Posterior cingulate gyrus (tissue), 11 donors: Measurements from ENCODE around the gene ERICH6B.
A peak's percentile ranks its signal among the peaks of the same experiment; 100 is the strongest.

Source experiments
- DNase-seq, 10 donors: peaks; one replicate each; pipeline versions ENCODE4 v3.0.0 to v3.0.0-alpha.2; 2020 to 2021; ENCODE audit warnings: mixed read lengths in 3 of 10
- intact Hi-C: fragments of 100-400 bp; cut with DNase I; formaldehyde crosslinking; loops from one replicate; pipeline ENCODE4 v1.15.1; 2023

ERICH6B gene

GRCh38 chr13:45508776-45509175 lies 106.8 kb downstream of the ERICH6B start:
- no peak for DNase-seq
- intact Hi-C loops, result no loop called here

DNA sequence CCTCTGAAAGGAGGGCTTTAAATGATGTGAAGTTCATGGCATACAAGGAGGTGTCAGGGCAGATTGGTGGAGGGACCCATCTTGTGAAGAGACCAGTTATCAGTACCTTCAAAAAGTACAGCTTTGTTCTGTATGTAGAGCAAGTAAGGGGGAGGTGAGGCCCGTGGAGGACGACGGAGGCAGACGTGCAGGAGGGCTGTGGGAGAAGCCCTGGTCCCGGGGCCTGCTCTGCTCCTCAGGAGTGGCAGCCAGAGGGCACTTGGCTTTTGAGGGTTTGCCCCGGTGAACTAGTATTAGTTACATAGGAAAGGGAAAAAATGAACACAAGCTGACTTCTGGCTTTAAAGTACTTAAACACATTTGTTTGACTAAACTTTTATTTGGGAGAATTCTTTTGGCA lies 108.7 kb downstream of the ERICH6B start:
- intact Hi-C loops, result no loop called here
- peak in 1 of 10 donors; percentile 62 for DNase-seq

DNA sequence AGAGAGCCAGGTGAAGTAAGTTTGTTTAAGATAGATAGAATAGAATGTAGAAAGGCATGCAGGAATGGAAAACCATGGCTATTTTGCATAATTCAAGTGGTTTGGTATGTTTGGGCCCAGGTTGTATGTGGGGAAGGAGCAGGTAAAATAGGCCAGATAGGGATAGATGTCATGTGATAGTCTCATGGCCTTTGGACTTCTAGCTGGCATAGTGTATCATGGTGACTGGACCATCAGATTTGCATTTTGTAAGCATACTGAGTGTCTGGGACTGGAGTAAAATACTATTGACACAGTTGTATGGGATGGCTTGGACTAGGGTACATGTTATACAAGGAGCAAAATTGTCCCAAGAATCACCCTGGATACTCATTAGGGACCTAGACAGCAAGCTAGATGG lies 111.9 kb downstream of the ERICH6B start:
- DNase-seq, result no peak
- intact Hi-C loops, result no loop called here

DNA sequence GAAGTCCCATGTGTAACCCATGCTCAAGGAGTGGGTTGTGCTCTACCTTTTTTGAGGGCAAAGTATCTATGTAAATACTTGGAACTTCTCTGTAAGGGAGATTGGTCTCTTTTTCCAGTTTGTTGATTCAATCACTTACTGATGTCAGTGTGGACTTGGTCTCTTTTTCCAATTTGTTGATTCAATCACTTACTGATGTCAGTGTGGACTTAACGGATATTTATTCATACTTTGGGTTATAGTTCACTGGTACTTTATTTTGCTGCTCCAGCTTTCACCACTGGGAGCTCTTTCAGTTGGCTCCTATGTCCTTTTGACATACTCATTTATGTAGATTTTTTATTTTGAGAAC lies 114.4 kb downstream of the ERICH6B start:
- intact Hi-C loops, result no loop called here
- no peak for DNase-seq

GRCh38 chr13:45500492-45501174 lies 114.9 kb downstream of the ERICH6B start:
- DNase-seq, result no peak
- intact Hi-C loops, result no loop called here

DNA sequence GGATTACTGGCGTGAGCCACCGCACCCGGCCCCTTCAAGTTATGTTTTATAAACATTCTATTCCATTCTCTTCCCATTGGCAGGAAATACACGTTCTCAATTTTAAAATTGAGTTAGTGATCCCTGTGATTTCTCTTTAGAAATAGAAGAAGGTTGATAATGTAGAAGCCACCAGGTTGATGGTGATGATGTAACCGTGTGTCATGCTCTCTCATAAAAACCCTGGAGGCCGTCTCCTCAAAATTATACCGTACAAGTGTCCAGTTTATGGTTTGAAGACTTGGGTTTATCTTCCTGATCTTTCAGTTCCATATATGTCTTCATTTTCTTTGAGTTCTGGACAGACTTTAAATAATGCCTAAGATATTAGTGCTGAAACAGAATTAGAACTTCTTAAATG lies 118.6 kb downstream of the ERICH6B start:
- intact Hi-C loops, result no loop called here
- DNase-seq, result no peak

DNA sequence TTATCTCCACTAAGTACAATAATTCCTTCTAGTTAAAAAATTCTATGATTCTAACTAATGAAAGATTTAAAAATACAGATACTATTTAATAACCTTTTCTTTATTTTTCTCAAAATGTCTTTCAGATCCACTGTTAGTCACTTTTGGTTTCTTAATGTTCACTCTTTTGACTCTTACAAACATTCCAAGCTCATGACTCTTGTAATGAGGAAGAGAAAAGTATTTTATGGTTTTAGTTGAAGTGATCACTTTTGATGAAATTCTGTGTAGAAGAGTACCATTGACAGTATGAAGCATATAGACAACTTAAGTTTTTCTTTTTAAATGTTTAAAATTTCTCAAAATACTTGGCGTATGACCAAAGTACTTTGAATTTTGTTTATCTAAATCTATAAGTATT lies 123.0 kb downstream of the ERICH6B start:
- no peak for DNase-seq
- intact Hi-C loops, result no loop called here
